Gastrocnemius medialis (tissue), 4 donors: ENCODE measurements around the gene INPP5F.

ENCODE experiments used
- POLR2A ChIP-seq, 2 donors: fragments of 450-650 bp; IDR thresholded peaks; one replicate each; pipeline ENCODE4 v1.6.1; 2017; ENCODE audit warnings: antibody characterized with exemption in 2 of 2, mild to moderate bottlenecking in 2 of 2, moderate library complexity in 2 of 2
- TF ChIP-seq, protein P1 (sequence below), 5 experiments: fragments of 450-650 bp in 3 of 5; fragments of 200-600 bp in 2 of 5; sonication (generic) in 2 of 5; IDR thresholded peaks in 4 of 5; conservative IDR thresholded peaks in 1 of 5; 1 replicate in 4 of 5; 2 replicates in 1 of 5; pipeline ENCODE4 v1.5.1; 2016 to 2019; ENCODE audit warnings: antibody characterized with exemption in 5 of 5, mild to moderate bottlenecking in 3 of 5, moderate library complexity in 3 of 5

DNA sequence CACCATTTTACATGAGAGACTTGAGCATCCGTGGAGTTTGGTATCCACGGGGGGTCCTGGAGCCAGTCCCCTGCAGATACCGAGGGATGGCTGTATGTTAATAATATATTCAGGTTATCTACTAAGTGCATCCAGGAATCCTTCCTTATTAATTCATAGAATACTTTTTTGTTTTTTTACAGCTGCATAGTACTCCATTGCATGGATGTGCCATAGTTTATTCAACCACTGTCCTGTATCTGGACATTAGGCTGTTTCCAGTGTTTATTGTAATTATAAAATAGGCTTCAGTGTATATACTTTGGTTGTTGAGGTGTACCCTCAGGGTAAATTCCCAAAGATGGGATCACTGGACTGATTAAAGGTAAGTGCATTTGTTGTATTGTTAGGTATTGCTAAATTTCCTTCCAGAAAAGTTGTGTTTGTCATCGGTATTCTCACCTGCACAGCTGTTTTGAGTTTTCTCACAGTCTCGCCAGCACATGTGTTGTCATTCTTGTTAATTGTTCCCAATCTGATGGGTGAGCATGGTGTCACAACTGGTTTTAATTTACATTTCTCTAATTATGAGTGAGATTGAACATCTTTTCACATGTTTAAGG, 55.1 kb downstream of the INPP5F start:
- TF ChIP-seq, protein P1, sequence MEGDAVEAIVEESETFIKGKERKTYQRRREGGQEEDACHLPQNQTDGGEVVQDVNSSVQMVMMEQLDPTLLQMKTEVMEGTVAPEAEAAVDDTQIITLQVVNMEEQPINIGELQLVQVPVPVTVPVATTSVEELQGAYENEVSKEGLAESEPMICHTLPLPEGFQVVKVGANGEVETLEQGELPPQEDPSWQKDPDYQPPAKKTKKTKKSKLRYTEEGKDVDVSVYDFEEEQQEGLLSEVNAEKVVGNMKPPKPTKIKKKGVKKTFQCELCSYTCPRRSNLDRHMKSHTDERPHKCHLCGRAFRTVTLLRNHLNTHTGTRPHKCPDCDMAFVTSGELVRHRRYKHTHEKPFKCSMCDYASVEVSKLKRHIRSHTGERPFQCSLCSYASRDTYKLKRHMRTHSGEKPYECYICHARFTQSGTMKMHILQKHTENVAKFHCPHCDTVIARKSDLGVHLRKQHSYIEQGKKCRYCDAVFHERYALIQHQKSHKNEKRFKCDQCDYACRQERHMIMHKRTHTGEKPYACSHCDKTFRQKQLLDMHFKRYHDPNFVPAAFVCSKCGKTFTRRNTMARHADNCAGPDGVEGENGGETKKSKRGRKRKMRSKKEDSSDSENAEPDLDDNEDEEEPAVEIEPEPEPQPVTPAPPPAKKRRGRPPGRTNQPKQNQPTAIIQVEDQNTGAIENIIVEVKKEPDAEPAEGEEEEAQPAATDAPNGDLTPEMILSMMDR (IDR thresholded peaks at IDR 0.05 in 4 of 5, conservative IDR thresholded peaks at IDR 0.05 in 1 of 5), result no peak
- TF ChIP-seq POLR2A (IDR thresholded peaks at IDR 0.05), result no peak
